H9 (cell line): ENCODE measurements around the gene MCM8. TPM values are rescaled to one million over a fixed set of nuclear protein-coding genes. Genes with fewer than 3 reads are reported as not detected.

Experiments
- DNase-seq: peaks from one replicate; pipeline ENCODE4 v3.0.0-alpha.2; 2017
- H2AFZ ChIP-seq: one replicate; pipeline ENCODE4 v1.6.1; 2013; ENCODE audit warnings: mild to moderate bottlenecking, low read length, control low read depth, moderate library complexity
- H2AK5ac ChIP-seq: 2 replicates; pipeline ENCODE4 v1.6.1; 2013; ENCODE audit warnings: low read length, control low read depth, mixed read lengths; ENCODE audit not compliant: insufficient read length
- H2BK120ac ChIP-seq: one replicate; pipeline ENCODE4 v1.6.1; 2013; ENCODE audit warnings: low read depth, mild to moderate bottlenecking, low read length, control low read depth, inconsistent platforms; ENCODE audit not compliant: poor library complexity, severe bottlenecking
- H2BK12ac ChIP-seq: 2 replicates; pipeline ENCODE4 v1.6.1; 2013; ENCODE audit warnings: low read length, control low read depth, mixed read lengths, low read depth; ENCODE audit not compliant: insufficient read length
- H2BK15ac ChIP-seq: 2 replicates; pipeline ENCODE4 v1.6.1; 2013; ENCODE audit warnings: low read depth, low read length, control low read depth
- H2BK20ac ChIP-seq: one replicate; pipeline ENCODE4 v1.6.1; 2013; ENCODE audit warnings: low read depth, mild to moderate bottlenecking, low read length, control low read depth, inconsistent platforms; ENCODE audit not compliant: poor library complexity, severe bottlenecking
- H2BK5ac ChIP-seq: 2 replicates; pipeline ENCODE4 v1.6.1; 2013; ENCODE audit warnings: low read length, control low read depth, mixed read lengths; ENCODE audit not compliant: insufficient read length
- H3K14ac ChIP-seq: 2 replicates; pipeline ENCODE4 v1.6.1; 2013; ENCODE audit warnings: low read length, control low read depth; ENCODE audit not compliant: insufficient read depth
- H3K18ac ChIP-seq: 2 replicates; pipeline ENCODE4 v1.6.1; 2013; ENCODE audit warnings: low read depth, mild to moderate bottlenecking, mixed read lengths, low read length, control low read depth; ENCODE audit not compliant: insufficient read length
- H3K23ac ChIP-seq: 2 replicates; pipeline ENCODE4 v1.6.1; 2013; ENCODE audit warnings: low read length, control low read depth, mixed read lengths, low read depth; ENCODE audit not compliant: insufficient read length
- H3K23me2 ChIP-seq: 2 replicates; pipeline ENCODE4 v1.6.1; 2013; ENCODE audit warnings: low read depth, mild to moderate bottlenecking, mixed read lengths, low read length, control low read depth; ENCODE audit not compliant: insufficient read length, poor library complexity, severe bottlenecking
- H3K27ac ChIP-seq: 2 replicates; pipeline ENCODE4 v1.5.1; 2013; ENCODE audit warnings: low read length, control low read depth, mixed read lengths, low read depth; ENCODE audit not compliant: insufficient read length
- H3K27me3 ChIP-seq: 2 replicates; pipeline ENCODE4 v1.6.1; 2013; ENCODE audit warnings: low read length, control low read depth, inconsistent platforms; ENCODE audit not compliant: insufficient read depth
- H3K4ac ChIP-seq: 2 replicates; pipeline ENCODE4 v1.6.1; 2013; ENCODE audit warnings: low read depth, mild to moderate bottlenecking, control low read depth, inconsistent platforms, low read length, moderate library complexity
- H3K4me1 ChIP-seq: 2 replicates; pipeline ENCODE4 v1.6.1; 2013; ENCODE audit warnings: low read length, control low read depth, inconsistent platforms; ENCODE audit not compliant: insufficient read depth
- H3K4me2 ChIP-seq: 2 replicates; pipeline ENCODE4 v1.6.1; 2013; ENCODE audit warnings: low read length, control low read depth, mixed read lengths; ENCODE audit not compliant: insufficient read length, insufficient read depth
- H3K56ac ChIP-seq: 2 replicates; pipeline ENCODE4 v1.6.1; 2013; ENCODE audit warnings: low read depth, mild to moderate bottlenecking, mixed read lengths, low read length, control low read depth; ENCODE audit not compliant: insufficient read length
- H3K79me1 ChIP-seq: 2 replicates; pipeline ENCODE4 v1.6.1; 2013; ENCODE audit warnings: low read depth, mild to moderate bottlenecking, moderate library complexity, low read length, control low read depth, inconsistent platforms; ENCODE audit not compliant: insufficient read depth, poor library complexity, severe bottlenecking
- H3K79me2 ChIP-seq: 2 replicates; pipeline ENCODE4 v1.6.1; 2013; ENCODE audit warnings: low read length, control low read depth, inconsistent platforms; ENCODE audit not compliant: insufficient read depth
- H3K9ac ChIP-seq: 2 replicates; pipeline ENCODE4 v1.6.1; 2013; ENCODE audit warnings: low read length, control low read depth, mixed read lengths; ENCODE audit not compliant: insufficient read length; ENCODE audit errors: extremely low read depth
- H3K9me3 ChIP-seq: one replicate; pipeline ENCODE4 v1.6.1; 2013; ENCODE audit warnings: low read depth, low read length, inconsistent platforms; ENCODE audit not compliant: control insufficient read depth
- H3T11ph ChIP-seq: one replicate; pipeline ENCODE4 v1.6.1; 2013; ENCODE audit warnings: mild to moderate bottlenecking, low read length, control low read depth, inconsistent platforms
- H4K20me1 ChIP-seq: one replicate; pipeline ENCODE4 v1.6.1; 2013; ENCODE audit not compliant: control insufficient read depth, insufficient read length, insufficient read depth
- H4K5ac ChIP-seq: 2 replicates; pipeline ENCODE4 v1.6.1; 2013; ENCODE audit warnings: low read depth, mild to moderate bottlenecking, mixed read lengths, low read length, control low read depth; ENCODE audit not compliant: insufficient read length
- H4K8ac ChIP-seq: replicated peaks from 2 replicates; pipeline ENCODE4 v1.6.1; 2013; ENCODE audit warnings: low read length, control low read depth, mixed read lengths, low read depth; ENCODE audit not compliant: insufficient read length
- H4K91ac ChIP-seq: 2 replicates; pipeline ENCODE4 v1.6.1; 2013; ENCODE audit warnings: low read depth, mild to moderate bottlenecking, moderate library complexity, mixed read lengths, low read length, control low read depth; ENCODE audit not compliant: insufficient read length
- H3K27ac Mint-ChIP-seq, 3 experiments: 2 replicates in 2 of 3; 3 replicates in 1 of 3; pipeline ENCODE4 v1.8.0; 2020 to 2021; ENCODE audit warnings: mixed read lengths in 3 of 3, mild to moderate bottlenecking in 1 of 3, moderate library complexity in 1 of 3
- H3K27me3 Mint-ChIP-seq: 2 replicates; pipeline ENCODE4 v1.8.0; 2021; ENCODE audit warnings: low read depth, mild to moderate bottlenecking, moderate library complexity, mixed read lengths
- H3K36me3 Mint-ChIP-seq, 3 experiments: 2 replicates in 2 of 3; 3 replicates in 1 of 3; pipeline ENCODE4 v1.8.0; 2020 to 2021; ENCODE audit warnings: low read depth in 3 of 3, mixed read lengths in 3 of 3; ENCODE audit not compliant: insufficient read depth in 1 of 3
- H3K4me1 Mint-ChIP-seq, 2 experiments: 2 replicates each; pipeline ENCODE4 v1.8.0; 2020; ENCODE audit warnings: mixed read lengths in 2 of 2
- H3K4me3 Mint-ChIP-seq, 2 experiments: 2 replicates in 1 of 2; 3 replicates in 1 of 2; pipeline ENCODE4 v1.8.0; 2020 to 2021; ENCODE audit warnings: mild to moderate bottlenecking in 2 of 2, mixed read lengths in 2 of 2, moderate library complexity in 1 of 2
- H3K9me3 Mint-ChIP-seq, 2 experiments: 2 replicates in 1 of 2; 3 replicates in 1 of 2; pipeline ENCODE4 v1.8.0; 2020; ENCODE audit warnings: mild to moderate bottlenecking in 2 of 2, mixed read lengths in 2 of 2, moderate library complexity in 1 of 2
- WGBS: extraction: QIAGEN DNeasy Blood & Tissue Kit; methylation state at CpG from one replicate; pipeline ENCODE4 v1.1.7; 2013; ENCODE audit warnings: missing lambda C conversion rate, low lambda C conversion rate, mixed read lengths; ENCODE audit not compliant: insufficient read length; ENCODE audit errors: extremely low coverage; 5-methylcytosine and 5-hydroxymethylcytosine counted together
- total RNA-seq: library from RNA; stranded (reverse); gene quantifications from 2 replicates; pipeline ENCODE4 v1.2.1, GENCODE V29; 2021
- TF ChIP-seq, protein P1 (sequence below): fragments of 200-600 bp; sonication (generic); conservative IDR thresholded peaks from 3 replicates; pipeline ENCODE4 v1.8.0; 2021; ENCODE audit warnings: antibody characterized with exemption, mild to moderate bottlenecking

Gene MCM8
- total RNA-seq, 1 experiment from 2014 or later: 32.2 TPM

DNA sequence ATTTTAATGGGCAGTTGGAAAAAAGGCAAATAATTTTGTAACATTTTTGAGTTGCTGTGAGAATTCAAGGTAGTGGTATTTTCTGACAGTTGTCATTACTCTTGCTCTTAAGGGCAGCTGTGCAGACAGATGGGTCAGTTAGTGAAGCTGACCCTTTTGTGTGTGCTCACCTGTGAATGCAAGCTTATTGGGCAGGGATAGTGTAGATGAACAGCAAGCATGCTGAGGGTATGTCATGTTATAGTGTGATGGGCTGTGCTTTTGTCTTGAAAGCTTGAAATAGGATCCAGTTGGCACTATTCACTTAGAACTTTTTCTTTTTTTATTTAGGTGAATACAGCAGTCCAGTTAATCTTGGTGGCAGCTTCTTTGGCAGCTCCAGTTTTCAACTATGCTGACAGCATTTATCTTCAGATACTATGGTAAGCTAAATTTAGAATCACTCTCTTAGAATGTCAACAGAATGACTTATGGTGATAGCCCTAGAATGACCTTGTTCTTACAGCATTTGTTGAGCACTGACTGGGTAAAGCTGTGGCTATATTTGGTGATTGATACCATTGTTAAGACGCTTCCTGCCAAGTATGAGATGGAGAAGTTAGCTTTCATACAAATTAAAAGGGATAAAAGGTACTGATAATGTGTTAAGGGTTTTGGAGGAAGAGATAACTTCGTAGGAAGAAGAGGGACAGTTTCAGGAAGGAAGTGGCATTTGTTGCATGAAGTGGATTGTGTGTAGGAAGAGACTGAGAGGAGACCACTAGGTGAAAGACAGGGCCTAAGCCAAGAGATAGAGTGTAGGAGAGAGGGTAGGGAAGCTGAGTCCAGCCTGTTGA lies 83.9 kb downstream of the MCM8 start:
- Mint-ChIP-seq H3K9me3 (no peaks in the 10 kb centered on the region), H3K4me1 (peaks cover 11 to 12% of the 10 kb centered on the region in 2 experiments), H3K27me3 (no peaks in the 10 kb centered on the region), H3K4me3 (no peak overlapping the region), H3K27ac (no peak overlapping the region; a peak in 1 of 7 replicates), H3K36me3 (peaks cover 9 to 48% (median 29%) of the 10 kb centered on the region in 3 experiments; a peak in 6 of 7 replicates)
- no peaks in the 10 kb centered on the region for H3K79me1 ChIP-seq
- H3K4me2 ChIP-seq: no peak overlapping the region
- H3T11ph ChIP-seq: no peak overlapping the region
- H2AFZ ChIP-seq: no peak overlapping the region
- no peaks in the 10 kb centered on the region for H3K9me3 ChIP-seq
- no peak overlapping the region for H2AK5ac ChIP-seq
- H3K27me3 ChIP-seq: no peaks in the 10 kb centered on the region
- H3K23me2 ChIP-seq: no peaks in the 10 kb centered on the region
- no peaks in the 10 kb centered on the region for H4K20me1 ChIP-seq
- H3K4ac ChIP-seq: no peak overlapping the region
- H3K14ac ChIP-seq: no peak overlapping the region
- no peak overlapping the region for H4K8ac ChIP-seq
- TF ChIP-seq, protein P1, sequence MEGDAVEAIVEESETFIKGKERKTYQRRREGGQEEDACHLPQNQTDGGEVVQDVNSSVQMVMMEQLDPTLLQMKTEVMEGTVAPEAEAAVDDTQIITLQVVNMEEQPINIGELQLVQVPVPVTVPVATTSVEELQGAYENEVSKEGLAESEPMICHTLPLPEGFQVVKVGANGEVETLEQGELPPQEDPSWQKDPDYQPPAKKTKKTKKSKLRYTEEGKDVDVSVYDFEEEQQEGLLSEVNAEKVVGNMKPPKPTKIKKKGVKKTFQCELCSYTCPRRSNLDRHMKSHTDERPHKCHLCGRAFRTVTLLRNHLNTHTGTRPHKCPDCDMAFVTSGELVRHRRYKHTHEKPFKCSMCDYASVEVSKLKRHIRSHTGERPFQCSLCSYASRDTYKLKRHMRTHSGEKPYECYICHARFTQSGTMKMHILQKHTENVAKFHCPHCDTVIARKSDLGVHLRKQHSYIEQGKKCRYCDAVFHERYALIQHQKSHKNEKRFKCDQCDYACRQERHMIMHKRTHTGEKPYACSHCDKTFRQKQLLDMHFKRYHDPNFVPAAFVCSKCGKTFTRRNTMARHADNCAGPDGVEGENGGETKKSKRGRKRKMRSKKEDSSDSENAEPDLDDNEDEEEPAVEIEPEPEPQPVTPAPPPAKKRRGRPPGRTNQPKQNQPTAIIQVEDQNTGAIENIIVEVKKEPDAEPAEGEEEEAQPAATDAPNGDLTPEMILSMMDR: no peak
- no peak overlapping the region for H3K56ac ChIP-seq
- no peak overlapping the region for H2BK120ac ChIP-seq
- no peaks in the 10 kb centered on the region for H3K79me2 ChIP-seq
- no peak overlapping the region for H3K9ac ChIP-seq
- DNase-seq: no peak
- H3K23ac ChIP-seq: no peak overlapping the region
- no peak overlapping the region for H2BK12ac ChIP-seq
- H2BK5ac ChIP-seq: no peak overlapping the region
- H3K4me1 ChIP-seq: no peaks in the 10 kb centered on the region
- H2BK20ac ChIP-seq: no peak overlapping the region
- H3K18ac ChIP-seq: no peak overlapping the region
- 83% methylated on average over 1 of the region's 2 CpGs for WGBS
- no peak overlapping the region for H4K91ac ChIP-seq
- H2BK15ac ChIP-seq: no peak overlapping the region
- no peak overlapping the region for H4K5ac ChIP-seq
- H3K27ac ChIP-seq: no peak overlapping the region
